Jurkat, Clone E6-1 (cell line): Measurements from ENCODE around the gene SCARF2. TPM values are rescaled to one million over a fixed set of nuclear protein-coding genes. Genes with fewer than 3 reads are reported as not detected.
"Not testable (repeated sequence)": the region's sequence is repeated elsewhere in the genome, so short reads cannot be mapped to it uniquely, and the experiment has no call there.

Experiments
- DNase-seq: peaks from one replicate; pipeline ENCODE4 v3.0.0-alpha.2; 2011; ENCODE audit warnings: low read depth, low spot score
- H3K4me3 ChIP-seq: 2 replicates; pipeline ENCODE4 v1.5.1; 2011; ENCODE audit warnings: mild to moderate bottlenecking, low read length, control low read depth, moderate library complexity
- polyA plus RNA-seq: library from polyadenylated mRNA; unstranded; fragments of >200 nt; gene quantifications from one replicate; pipeline ENCODE4 v1.2.1, GENCODE V29; 2012; ENCODE audit warnings: missing spikeins; ENCODE audit not compliant: insufficient read length, insufficient read depth

The SCARF2 gene
- polyA plus RNA-seq = 1.5 TPM

- DNase-seq = no peak
- no peak within 1 kb of the TSS; the same call in 1 of the 2 replicates for H3K4me3 ChIP-seq
Observed at GRCh38 chr22:20437613-20438426, at the start of gene SCARF2. Gene SCARF2, minus strand, starts transcription at chr22:20437825. Its CDS starts 71 bp downstream, at chr22:20437754.

- DNase-seq = no peak
Observed at GRCh38 chr22:20486229-20486628, 48.6 kb upstream of the SCARF2 start.

GRCh38 chr22:20484948-20485683 is 47.5 kb upstream of the SCARF2 start:
- DNase-seq = no peak
- H3K4me3 ChIP-seq = no peak overlapping the region

More at GRCh38 chr22:20486229-20486628, 48.6 kb upstream of the SCARF2 start:
- no peak overlapping the region for H3K4me3 ChIP-seq

- DNase-seq = no peak
- no peak overlapping the region for H3K4me3 ChIP-seq
Observed at GRCh38 chr22:20483771-20484170, 46.1 kb upstream of the SCARF2 start.

GRCh38 chr22:20483143-20483506 is 45.5 kb upstream of the SCARF2 start:
- not testable (repeated sequence) for H3K4me3 ChIP-seq, DNase-seq

GRCh38 chr22:20479612-20480196 is 42.1 kb upstream of the SCARF2 start:
- no peak for DNase-seq
- H3K4me3 ChIP-seq = no peak overlapping the region

GRCh38 chr22:20478059-20478458 is 40.4 kb upstream of the SCARF2 start:
- H3K4me3 ChIP-seq, DNase-seq: not testable (repeated sequence)

GRCh38 chr22:20475569-20475968 is 37.9 kb upstream of the SCARF2 start:
- not testable (repeated sequence) for DNase-seq, H3K4me3 ChIP-seq

- DNase-seq = no peak
- H3K4me3 ChIP-seq = no peak overlapping the region
Observed at GRCh38 chr22:20475115-20475436, 37.5 kb upstream of the SCARF2 start.

GRCh38 chr22:20472629-20473442 is 35.2 kb upstream of the SCARF2 start:
- no peak overlapping the region for H3K4me3 ChIP-seq
- DNase-seq = no peak

- H3K4me3 ChIP-seq = no peak overlapping the region
- no peak for DNase-seq
Observed at GRCh38 chr22:20471126-20471833, 33.7 kb upstream of the SCARF2 start.

GRCh38 chr22:20470525-20470924 is 32.9 kb upstream of the SCARF2 start:
- not testable (repeated sequence) for H3K4me3 ChIP-seq, DNase-seq

- no peak for DNase-seq
- no peak overlapping the region for H3K4me3 ChIP-seq
Observed at GRCh38 chr22:20469110-20469868, 31.7 kb upstream of the SCARF2 start.

- H3K4me3 ChIP-seq = no peak overlapping the region
- DNase-seq = no peak
Observed at GRCh38 chr22:20466659-20467379, 29.2 kb upstream of the SCARF2 start.

GRCh38 chr22:20465759-20466077 is 28.1 kb upstream of the SCARF2 start:
- H3K4me3 ChIP-seq = no peak overlapping the region
- DNase-seq = no peak

GRCh38 chr22:20464912-20465758 is 27.5 kb upstream of the SCARF2 start:
- H3K4me3 ChIP-seq = no peak overlapping the region
- no peak for DNase-seq
